Measurements from ENCODE around the gene SH2D4B.
A peak's percentile ranks its signal among the peaks of the same experiment; 100 is the strongest.

Gene SH2D4B

DNA sequence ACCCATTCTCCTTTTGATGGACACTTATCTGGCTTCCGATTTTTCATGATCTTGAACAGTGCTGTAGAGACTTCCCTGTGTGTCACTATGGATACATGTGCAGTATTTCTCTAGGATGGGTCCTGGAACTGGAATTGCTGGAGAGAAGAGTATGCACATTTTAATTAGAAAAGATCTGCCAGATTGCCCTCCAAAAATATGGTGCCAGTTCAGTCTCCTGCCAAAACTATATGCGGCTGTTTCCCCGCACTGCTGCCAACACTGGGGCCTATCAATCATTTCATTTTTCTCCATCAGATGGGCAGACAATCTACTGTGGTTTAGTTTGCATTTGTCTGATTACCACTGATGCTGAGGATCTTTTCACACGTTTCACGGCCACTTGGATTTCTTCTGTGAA lies 105.0 kb downstream of the SH2D4B start:
- no peak for DNase-seq (ENCODE audit: low spot score)

DNA sequence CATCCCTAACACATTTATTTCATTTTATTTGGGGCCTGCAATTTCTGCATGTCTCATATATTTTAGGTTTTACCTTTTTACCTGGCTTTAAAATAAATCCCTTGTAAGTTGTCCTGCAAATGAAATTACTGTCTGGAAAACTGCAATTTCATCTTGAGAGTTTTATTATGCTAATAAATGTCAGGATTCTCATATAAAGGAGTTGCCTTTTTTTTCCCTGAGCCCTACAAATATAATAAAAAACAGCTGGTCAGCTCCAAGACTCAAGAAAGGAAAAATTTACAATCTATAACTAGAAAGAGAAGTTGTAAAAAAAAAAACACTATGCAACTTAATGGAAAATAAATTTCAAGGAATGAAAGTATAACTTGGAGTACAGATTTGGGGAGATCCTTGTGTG lies 108.7 kb downstream of the SH2D4B start:
- DNase-seq (ENCODE audit: low spot score), result no peak

DNA sequence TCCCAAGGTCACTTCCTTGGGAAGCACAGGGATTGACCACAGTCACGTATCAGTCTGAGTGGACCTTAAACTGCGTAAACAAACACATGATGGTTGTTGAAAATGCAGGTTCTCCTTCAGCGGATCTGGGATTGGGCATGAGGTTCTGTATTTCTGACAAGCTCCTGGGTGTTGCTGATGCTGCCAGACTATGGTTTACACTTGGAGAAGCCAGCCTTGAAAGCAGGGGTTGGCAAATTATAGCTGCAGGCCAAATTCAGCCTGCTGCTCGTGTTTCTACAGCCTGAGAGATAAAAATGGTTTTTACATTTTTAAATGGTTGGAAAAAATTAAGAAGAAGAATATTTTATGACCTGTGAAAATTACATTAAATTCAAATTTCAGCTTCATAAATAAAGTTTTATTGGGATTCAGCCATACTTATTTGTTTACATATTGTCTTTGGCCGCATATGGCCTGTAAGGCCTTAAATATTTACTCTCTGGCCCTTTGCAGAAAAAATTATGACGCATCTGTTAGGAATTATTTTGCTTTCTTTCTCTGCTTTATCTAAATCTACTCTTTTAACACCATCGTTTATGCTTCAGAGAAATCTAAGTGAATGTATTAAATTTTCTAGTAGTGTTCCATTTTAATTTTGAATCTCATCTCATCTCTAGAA lies 109.6 kb downstream of the SH2D4B start:
- DNase-seq (ENCODE audit: low spot score), result no peak

DNA sequence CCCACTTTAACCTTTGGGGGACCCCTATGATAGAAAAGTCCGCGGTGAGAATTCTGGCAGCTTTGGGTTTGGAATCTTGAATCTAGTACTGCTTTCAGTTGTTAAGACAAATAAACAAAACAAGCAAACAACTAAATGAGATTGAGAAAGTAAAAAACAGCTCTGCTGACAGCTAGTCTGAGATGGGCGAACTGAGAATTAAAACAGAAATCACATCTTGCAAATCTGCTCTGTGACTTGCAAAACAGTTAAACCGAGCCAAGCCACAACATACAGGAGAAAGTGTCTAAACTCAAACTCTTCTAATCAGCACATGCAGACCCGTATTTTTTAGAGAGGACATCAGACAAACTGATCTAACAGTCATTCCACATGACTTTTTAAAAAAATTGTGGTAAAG lies 110.4 kb downstream of the SH2D4B start:
- no peak for DNase-seq (ENCODE audit: low spot score)

DNA sequence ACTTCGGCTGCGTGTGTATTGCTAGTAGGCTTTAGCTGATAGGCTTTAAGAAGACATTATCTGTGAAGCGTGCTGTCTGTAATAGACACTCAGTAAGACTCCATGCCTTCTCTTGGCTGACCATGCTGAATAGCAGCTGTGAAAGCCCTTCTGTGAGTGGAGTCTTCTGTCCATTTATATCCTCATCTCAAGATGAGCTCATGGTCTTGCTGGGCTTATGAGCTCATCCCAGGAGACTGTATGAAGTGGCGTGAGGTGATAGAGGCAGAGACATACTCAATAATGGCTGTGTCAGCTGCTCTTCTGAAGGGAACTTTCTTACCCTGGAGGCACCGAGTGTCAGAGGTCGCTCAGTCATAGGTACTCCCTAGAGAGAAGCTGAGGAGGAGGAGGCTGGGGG lies 111.5 kb downstream of the SH2D4B start:
- DNase-seq (ENCODE audit: low spot score), result no peak

DNA sequence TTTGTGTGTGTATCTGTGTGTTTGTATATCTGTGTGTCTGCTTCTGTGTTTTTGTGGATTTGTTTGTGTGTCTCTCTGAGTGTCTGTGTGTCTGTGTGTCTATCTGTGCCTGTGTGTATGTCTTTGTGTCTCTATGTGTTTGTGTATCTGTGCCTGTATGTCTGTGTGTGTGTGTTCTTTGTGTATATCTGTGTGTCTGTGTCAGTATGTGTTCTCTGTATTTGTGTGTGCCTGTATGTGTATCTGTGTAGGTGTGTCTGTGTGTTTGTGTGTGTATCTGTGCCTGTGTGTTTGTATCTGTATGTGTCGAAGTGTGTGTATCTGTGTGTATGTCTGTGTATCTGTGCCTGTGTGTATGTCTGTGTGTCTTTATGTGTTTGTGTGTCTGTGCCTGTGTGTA lies 118.2 kb downstream of the SH2D4B start:
- DNase-seq (ENCODE audit: low spot score), result no peak

DNA sequence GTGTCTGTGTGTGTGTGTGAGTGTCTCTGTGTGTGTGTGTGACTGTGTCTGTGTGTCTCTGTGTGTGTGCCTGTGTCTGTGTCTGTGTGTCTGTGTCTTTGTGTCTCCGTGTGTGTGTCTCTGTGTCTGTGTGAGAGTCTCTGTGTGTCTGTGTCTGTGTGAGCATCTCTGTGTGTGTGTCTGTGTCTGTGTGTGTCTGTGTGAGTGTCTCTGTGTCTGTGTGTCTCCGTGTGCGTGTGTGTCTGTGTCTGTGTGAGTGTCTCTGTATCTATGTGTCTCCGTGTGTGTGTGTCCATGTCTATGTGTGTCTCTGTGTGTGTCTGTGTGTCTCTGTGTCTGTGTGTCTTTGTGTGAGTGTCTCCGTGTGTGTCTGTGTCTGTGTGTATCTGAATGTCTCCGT lies 120.4 kb downstream of the SH2D4B start:
- DNase-seq (ENCODE audit: low spot score), result no peak

DNA sequence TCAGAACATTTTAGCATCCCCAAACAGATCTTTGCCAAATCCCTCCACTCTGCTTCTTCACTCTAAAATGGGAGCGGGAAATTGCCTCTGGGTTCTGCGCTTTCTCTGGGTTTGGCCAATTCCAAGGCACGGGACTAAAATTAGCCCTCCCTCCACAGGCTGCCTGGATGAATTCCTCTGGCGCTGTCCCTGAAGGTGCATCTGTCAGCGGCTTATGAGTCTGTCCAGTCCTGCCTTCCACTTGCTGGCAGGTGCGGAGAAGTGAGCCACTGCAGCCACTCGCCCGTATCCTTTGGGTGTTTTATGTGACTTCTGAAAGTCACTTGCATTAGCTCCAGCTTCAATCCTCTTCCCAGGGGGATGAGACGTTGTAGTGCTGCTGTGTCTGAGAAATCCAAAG lies 121.6 kb downstream of the SH2D4B start:
- DNase-seq (ENCODE audit: low spot score), result no peak

DNA sequence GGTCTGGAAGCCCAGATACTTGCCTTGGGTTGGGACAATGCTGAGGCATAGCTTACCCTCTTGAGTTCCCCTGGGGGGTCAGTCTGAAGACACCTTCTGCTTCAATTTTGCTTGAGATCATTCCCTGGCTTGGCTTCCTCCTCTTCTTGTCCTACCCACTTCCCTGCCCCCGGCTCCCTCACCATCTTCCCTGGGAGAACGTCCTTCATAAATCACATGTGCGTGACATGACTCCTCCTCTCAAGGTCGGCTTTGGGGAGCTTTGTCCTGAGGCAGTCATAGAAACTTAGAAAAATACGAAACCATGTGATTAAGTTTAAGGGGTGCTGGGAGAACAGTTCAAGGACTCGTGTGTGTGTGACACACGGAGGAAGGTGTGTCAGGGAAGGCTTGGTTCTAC lies 122.6 kb downstream of the SH2D4B start:
- no peak for DNase-seq (ENCODE audit: low spot score)

DNA sequence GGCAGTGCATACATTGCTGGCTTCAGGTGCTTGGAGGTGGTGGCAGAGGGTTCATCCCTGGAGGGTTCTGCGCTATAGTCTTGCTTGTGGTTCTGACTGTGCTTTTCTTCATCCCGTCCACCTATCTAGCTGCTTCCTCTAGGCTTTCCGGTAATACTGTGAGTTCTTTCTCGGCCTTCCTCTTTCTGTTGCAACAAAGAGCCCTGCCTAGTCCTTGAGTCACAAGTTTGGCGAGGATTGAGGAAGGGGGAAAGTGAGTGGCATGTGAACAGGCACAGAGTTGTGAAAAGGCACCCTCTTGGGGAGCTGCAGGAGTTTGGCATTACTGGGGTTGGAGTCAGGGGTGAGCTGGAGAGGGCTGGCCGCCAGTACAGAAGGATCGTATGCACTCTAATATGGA lies 123.0 kb downstream of the SH2D4B start:
- DNase-seq (ENCODE audit: low spot score), result no peak

DNA sequence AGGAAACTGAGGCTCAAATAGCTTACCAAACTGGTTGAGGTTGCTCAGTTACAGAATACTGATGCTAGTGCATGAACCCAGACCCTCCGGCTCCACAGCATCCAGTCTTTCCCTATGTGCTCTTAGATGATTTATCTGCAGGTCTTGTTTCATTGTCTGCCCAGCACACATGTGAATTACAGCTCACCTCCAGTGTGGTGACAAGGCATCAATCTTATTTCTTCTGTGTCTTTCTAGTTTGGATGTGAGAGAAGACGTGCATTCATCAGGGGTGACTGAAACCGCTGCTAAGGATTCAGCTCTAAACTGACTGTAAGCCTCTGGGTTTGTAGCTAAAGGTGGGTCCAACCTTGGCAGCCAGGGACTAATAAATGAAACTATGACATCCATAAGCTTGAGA lies 123.8 kb downstream of the SH2D4B start:
- no peak for DNase-seq (ENCODE audit: low spot score)

DNA sequence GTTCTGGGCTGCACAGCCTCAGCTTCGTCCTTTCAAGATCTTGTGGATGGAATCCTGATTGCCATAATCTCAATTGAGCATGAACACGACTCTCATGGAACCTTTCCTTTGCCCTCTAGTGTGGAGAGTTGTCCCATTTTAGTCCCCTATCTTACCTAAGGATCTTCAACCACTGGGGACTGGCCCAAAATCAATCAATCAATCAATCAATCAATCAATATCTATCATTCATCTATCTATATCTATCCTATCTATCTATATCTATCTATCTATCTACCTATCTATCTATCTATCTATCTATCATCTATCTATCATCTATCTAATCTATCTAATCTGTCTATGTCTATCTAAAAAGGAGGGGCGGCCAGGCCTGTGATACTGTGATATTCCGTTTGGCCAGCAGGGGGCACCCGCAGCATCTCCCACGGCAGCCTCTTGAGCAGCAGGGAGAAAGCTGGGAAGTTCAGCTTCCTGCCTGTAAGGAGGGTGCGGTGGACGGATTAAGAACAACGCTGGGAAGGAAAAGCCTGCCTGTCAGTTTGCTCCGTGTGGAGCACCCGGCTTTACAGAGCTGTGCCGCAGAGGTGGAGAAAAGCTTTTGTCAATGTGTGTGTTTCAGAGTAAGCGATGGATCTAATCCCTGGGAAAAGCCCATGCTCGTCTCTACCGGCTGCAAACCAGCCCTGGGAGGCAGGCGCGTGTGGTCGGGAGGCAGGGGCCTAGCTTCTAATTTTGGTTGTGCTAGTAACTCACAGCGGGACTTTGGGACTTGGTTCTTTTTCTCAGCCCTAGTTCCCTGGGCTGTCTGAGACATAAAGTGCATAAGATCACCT lies 124.9 kb downstream of the SH2D4B start:
- DNase-seq (ENCODE audit: low spot score), result peak; percentile 89

DNA sequence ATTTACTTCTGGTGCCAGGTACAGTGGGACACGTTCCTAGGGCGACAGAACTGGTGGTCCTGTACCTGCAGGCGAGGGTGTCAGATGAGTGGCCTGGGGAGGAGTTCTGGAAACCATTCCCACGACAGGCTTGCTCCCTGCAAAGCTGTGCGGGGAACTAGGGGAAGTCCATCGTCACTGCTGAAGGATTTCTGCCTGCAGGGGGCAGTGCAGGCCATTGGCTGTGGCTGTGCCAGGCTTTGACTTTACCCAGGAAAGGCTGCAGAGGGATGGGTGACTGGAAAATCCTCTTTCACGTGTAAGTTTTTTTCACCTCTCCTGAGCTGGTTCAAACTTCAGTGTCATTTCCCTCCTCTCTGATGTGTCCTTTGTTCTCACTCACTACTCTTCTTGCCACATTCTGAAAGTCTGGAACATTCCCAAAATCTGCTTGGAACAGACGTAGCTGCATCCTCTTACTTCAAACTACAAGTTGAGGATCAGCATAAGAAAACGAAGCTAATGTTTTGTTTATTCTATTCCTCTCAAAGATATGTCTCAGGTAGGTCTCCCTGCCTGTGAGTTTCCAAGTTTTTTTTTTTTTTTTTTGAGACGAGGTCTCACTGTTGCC lies 126.5 kb downstream of the SH2D4B start:
- DNase-seq (ENCODE audit: low spot score), result peak; percentile 85

DNA sequence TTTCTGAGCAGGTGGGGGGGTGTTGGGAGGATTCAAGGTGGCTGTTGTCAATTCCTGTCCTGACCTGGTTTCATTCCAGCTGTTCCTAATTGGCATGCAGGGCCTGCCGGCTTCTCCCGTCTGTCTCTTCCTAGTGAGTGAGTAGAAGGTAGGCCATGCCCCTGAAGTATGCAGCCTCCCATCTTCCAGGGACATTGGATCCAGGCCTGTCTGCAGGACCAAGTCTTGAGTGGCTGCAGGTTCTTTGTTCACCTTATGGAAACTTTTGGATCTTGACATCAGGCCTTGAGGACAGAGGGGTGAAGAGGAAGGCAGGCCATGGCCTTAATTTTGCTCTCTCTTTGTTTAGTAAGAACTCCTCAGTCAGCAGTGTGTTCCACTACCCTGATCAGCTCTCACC lies 131.8 kb downstream of the SH2D4B start:
- DNase-seq (ENCODE audit: low spot score), result no peak

DNA sequence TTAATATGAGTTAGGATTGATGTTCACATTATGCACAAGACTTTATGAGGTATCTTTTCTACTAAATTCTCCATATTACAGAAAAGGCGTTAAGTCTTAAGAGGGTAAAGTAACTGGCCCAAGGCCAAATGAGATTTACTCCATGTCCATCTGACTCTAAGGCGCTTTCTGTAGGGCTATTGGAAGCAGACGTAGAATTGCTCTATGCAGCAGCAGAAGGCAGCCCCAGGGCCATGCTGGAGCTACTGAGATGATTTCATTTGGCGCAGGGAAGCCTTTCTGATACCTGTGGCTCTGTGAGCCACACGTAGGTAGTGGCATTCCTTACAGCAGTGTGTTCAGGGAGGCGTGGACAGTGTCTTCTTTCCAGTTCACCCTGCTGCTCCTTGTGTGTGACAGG lies 133.1 kb downstream of the SH2D4B start:
- DNase-seq (ENCODE audit: low spot score), result no peak

DNA sequence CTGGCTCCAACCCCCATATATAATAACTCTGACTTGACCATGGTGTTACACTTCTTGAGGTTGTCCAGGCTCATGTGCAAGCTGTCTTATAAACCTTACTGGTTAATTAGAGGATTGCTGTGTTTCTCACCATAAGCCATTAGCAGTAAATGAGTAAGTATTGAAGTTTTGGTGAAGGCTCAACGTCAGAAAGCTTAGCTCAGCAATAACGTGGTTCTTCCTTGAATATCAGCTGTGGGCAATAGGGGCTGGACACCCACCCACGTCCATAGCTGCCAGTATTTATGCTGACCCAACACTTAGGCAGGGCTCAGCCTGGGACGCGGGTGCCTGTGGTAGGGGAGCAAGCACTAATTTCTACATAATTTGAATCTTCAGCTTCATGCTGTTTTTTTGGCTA lies 134.1 kb downstream of the SH2D4B start:
- DNase-seq (ENCODE audit: low spot score), result no peak

DNA sequence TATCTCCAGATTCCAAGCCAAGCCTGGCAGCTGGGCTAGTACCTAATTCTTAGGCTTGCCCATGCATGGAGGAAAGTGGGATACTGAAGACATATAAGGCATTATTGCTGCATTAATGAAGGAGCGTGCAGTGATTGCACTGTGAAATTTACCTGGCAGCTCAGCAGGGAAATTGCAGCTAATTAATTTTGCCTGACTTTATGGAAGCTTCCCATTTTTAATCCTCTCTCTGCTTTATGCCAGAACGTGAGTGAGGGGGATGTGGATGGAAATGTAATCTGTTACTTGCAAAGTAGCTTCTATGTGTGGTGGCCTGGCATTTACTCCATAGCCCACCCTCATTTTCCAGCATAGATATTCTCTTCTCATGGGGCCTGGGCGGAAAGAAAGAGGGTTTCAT lies 134.9 kb downstream of the SH2D4B start:
- DNase-seq (ENCODE audit: low spot score), result no peak

DNA sequence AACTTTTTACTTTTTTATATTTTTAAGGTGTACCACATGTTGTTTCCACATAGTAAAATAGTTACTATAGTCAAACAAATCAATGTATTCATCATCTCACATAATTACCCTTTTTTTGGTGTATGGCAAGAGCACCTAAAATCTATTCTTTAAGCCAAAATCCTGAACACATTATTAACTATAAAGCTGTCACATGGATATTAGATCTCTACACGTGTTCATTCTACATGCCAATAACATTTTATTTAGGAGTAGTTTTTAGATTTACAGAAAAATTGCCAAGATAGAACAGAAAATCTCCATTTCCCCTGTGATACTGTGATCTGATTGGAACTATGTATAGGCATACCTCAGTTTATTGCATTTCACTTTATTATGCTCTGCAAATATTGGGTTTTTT lies 137.1 kb downstream of the SH2D4B start:
- no peak for DNase-seq (ENCODE audit: low spot score)

DNA sequence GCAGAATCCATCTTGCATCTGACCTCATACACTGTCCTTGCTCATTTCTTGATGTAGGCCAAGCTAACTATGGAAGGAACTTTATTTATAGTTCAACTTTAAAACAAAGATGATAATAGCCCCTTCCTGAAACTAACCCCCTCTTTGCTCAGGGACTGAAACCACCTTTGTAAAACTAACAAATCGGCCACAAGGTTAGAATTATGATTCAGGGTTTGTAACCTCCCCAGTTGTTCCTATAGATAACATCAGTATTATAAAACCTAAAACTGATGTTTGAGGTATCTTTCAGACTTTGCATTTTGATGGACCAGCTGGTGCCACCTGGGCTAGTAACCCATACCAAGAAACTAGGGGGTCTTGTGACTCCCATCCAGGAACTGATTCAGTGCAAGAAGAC lies 143.4 kb downstream of the SH2D4B start:
- no peak for DNase-seq (ENCODE audit: low spot score)

DNA sequence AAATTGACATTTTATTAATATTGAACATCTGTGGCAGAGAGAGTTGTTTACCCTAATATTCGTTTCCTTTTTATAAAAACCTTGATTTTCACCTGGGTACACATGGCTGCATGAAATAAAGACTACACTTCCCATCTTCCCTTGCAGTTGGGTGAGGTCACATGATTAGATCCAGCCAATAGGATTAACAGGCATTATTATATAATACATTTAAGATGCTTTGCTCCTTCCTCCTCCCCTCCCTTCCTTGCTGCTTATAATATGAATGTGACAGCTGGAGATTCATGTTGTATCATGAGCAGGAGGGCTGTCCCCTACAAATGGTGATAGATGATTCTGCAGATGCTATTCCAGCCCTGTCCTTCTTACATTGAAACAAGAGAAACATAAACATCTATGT lies 146.6 kb downstream of the SH2D4B start:
- peak; percentile 68 for DNase-seq (ENCODE audit: low spot score)

DNA sequence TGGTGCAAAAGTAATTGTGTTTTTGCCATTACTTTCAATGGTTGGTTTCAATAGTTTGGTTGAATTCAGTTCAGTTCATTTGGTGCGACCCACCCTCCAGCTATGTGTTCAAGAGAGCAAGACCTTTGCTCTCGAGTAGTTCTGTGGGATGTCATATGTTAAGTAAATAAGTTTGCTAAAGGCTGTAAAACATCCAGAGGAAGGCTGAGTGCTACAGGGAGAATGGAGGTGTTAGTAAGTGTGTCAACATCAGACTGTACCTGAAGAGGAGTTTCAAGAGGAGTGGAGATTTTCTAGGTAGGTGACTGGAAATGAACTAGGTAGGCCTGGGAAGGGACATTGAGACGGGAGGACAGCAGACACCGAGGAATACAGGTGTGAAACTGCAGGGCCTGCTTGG lies 147.7 kb downstream of the SH2D4B start:
- no peak for DNase-seq (ENCODE audit: low spot score)

DNA sequence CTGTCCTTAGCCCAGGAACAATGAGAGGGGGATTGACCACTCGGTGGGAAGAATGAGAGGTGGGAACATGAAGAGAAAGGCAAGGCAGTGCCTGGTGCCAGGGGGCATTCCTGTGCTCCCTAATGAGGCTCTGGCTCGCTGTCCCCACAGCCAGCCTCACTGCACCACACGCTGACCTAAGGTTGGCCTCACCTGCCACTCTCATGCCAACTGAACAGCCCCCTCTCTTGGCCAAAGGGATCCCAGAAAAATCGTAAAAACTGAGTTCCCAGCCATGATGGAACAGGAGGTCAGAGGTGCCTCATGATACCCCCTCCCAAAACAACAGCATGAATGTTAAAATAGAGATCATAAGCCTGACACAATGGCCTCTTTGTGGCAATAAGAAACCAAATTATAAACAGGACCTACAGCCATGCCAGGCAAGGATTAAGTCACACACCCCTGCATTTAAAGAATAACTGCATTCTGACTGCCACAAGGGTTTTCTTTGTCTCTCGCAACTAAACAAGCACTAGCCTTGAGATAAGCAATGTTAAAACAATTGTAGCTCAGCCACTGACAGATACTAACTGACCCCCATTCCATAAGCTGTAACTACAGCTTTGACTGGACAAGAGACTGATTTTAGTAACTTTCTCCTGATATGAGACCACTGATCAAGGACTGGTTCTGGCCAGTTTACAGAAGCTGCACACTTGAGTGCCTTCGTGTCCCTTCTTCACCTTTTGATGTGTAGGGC lies 149.2 kb downstream of the SH2D4B start:
- no peak for DNase-seq (ENCODE audit: low spot score)

DNA sequence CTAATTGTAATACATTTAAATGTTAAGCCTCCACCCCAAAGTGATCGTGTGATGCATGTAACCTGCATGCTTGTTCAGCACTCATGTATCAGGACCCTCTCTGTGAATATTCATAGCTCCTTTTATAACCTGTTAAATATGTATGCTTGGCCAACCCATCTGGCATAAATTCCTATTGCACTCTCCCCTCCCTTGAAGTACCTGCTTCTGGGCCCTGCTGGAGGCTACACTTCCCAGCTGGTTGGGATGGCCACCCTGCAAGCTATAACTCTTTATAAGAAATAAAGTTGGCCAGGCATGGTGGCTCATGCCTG lies 149.7 kb downstream of the SH2D4B start:
- no peak for DNase-seq (ENCODE audit: low spot score)

Measured in iPS-NIHi11 (cell line).